ENCODE results near the gene CCM2. TPM values are rescaled to one million over a fixed set of nuclear protein-coding genes. Genes with fewer than 3 reads are reported as not detected.

The CCM2 gene
- total RNA-seq, 1 donor from 2014 or later, result 62.0 TPM

DNA sequence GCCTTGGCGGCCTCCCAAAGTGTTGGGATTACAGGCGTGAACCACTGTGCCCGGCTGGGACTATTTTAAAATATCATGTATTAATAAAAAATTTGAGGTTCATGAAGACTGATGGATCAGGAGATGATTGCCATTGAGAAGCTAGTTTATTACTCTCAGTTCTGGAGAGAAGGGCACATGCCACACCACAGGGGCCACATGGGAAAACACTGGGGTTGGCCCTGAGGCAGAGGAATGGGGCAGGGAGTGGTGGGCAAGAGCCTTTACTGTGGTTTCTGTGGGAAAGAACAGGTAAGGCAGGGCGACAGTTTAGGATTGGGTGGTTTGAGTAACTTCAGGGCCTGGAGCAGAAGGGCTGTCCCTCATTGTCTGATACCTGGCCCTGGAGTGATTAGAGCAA lies 118.3 kb downstream of the CCM2 start:
- Histone ChIP-seq H3K4me3 (ENCODE audit: insufficient read depth, low read depth, low read length) (no peak overlapping the region), H3K36me3 (ENCODE audit: insufficient read depth, low read length) (no peaks in the 10 kb centered on the region), H3K9me3 (ENCODE audit: insufficient read depth, low read depth, low read length) (no peaks in the 10 kb centered on the region), H3K9ac (ENCODE audit: low read length) (no peak overlapping the region), H2AFZ (ENCODE audit: low read depth, low read length) (no peak overlapping the region), H3K27ac (ENCODE audit: low read depth, low read length) (no peak overlapping the region), H3K4me2 (ENCODE audit: low read length) (no peak overlapping the region), H4K20me1 (ENCODE audit: insufficient read depth, low read length) (no peaks in the 10 kb centered on the region), H3K4me1 (ENCODE audit: insufficient read depth, low read length) (no peaks in the 10 kb centered on the region), H3K27me3 (ENCODE audit: insufficient read depth, low read length) (peaks cover 14% of the 10 kb centered on the region), H3K79me2 (ENCODE audit: insufficient read depth, low read length) (no peaks in the 10 kb centered on the region)
- H3K4me1 Mint-ChIP-seq (ENCODE audit: low read depth, unreplicated experiment), result no peaks in the 10 kb centered on the region
- DNase-seq (ENCODE audit: low read depth) (no peak), FAIRE-seq (no peak)
- H3K27me3 Mint-ChIP-seq (ENCODE audit: low read depth, unreplicated experiment), result peaks cover 44% of the 10 kb centered on the region
- no peak overlapping the region for H3K27ac Mint-ChIP-seq (ENCODE audit: unreplicated experiment)
- H3K9me3 Mint-ChIP-seq (ENCODE audit: unreplicated experiment), result no peaks in the 10 kb centered on the region
- TF ChIP-seq, protein P1, sequence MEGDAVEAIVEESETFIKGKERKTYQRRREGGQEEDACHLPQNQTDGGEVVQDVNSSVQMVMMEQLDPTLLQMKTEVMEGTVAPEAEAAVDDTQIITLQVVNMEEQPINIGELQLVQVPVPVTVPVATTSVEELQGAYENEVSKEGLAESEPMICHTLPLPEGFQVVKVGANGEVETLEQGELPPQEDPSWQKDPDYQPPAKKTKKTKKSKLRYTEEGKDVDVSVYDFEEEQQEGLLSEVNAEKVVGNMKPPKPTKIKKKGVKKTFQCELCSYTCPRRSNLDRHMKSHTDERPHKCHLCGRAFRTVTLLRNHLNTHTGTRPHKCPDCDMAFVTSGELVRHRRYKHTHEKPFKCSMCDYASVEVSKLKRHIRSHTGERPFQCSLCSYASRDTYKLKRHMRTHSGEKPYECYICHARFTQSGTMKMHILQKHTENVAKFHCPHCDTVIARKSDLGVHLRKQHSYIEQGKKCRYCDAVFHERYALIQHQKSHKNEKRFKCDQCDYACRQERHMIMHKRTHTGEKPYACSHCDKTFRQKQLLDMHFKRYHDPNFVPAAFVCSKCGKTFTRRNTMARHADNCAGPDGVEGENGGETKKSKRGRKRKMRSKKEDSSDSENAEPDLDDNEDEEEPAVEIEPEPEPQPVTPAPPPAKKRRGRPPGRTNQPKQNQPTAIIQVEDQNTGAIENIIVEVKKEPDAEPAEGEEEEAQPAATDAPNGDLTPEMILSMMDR (IDR thresholded peaks at IDR 0.05; ENCODE audit: insufficient read depth, low read depth, low read length), result no peak
- TF ChIP-seq EZH2 (IDR thresholded peaks at IDR 0.05; ENCODE audit: insufficient read depth, low read length), result no peak
- no peaks in the 10 kb centered on the region for H3K36me3 Mint-ChIP-seq (ENCODE audit: low read depth, unreplicated experiment)
- H3K4me3 Mint-ChIP-seq (ENCODE audit: unreplicated experiment), result no peak overlapping the region

DNA sequence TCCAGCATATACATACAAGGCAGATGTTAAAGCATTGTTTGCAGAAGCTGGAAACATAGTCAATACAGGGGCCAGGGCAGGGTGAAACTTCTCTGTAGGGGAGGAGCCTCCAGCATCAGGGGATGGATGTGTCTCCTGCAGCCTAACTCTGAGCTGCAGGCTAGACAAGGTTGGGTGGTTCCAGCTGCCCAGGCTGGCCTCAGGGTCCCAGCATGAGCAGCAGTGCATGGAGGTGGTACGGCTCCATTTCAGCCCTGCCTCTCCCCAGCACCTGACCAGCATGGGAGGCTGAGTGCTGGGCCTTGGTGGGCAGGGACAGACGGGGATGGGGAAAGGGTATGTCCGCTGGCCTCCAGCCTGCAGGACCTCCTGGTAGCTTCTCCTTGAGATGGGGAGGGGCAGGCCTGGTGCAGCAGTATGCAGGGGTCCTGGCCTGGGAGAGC lies 118.9 kb downstream of the CCM2 start:
- Mint-ChIP-seq H3K27me3 (ENCODE audit: low read depth, unreplicated experiment) (peaks cover 44% of the 10 kb centered on the region), H3K9me3 (ENCODE audit: unreplicated experiment) (no peaks in the 10 kb centered on the region), H3K4me3 (ENCODE audit: unreplicated experiment) (no peak overlapping the region), H3K36me3 (ENCODE audit: low read depth, unreplicated experiment) (no peaks in the 10 kb centered on the region), H3K27ac (ENCODE audit: unreplicated experiment) (no peak overlapping the region), H3K4me1 (ENCODE audit: low read depth, unreplicated experiment) (no peaks in the 10 kb centered on the region)
- H3K9me3 ChIP-seq (ENCODE audit: insufficient read depth, low read depth, low read length), result no peaks in the 10 kb centered on the region
- FAIRE-seq (no peak), DNase-seq (ENCODE audit: low read depth) (no peak)
- H3K36me3 ChIP-seq (ENCODE audit: insufficient read depth, low read length), result no peaks in the 10 kb centered on the region
- no peak overlapping the region for H3K9ac ChIP-seq (ENCODE audit: low read length)
- H3K27ac ChIP-seq (ENCODE audit: low read depth, low read length), result no peak overlapping the region
- H3K4me2 ChIP-seq (ENCODE audit: low read length), result no peak overlapping the region
- no peaks in the 10 kb centered on the region for H3K79me2 ChIP-seq (ENCODE audit: insufficient read depth, low read length)
- peaks cover 12% of the 10 kb centered on the region for H3K27me3 ChIP-seq (ENCODE audit: insufficient read depth, low read length)
- H3K4me3 ChIP-seq (ENCODE audit: insufficient read depth, low read depth, low read length), result no peak overlapping the region
- TF ChIP-seq, protein P1 (IDR thresholded peaks at IDR 0.05; ENCODE audit: insufficient read depth, low read depth, low read length), result no peak
- no peak for TF ChIP-seq EZH2 (IDR thresholded peaks at IDR 0.05; ENCODE audit: insufficient read depth, low read length)
- H3K4me1 ChIP-seq (ENCODE audit: insufficient read depth, low read length), result no peaks in the 10 kb centered on the region
- no peak overlapping the region for H2AFZ ChIP-seq (ENCODE audit: low read depth, low read length)
- H4K20me1 ChIP-seq (ENCODE audit: insufficient read depth, low read length), result no peaks in the 10 kb centered on the region

- H3K27ac Mint-ChIP-seq (ENCODE audit: unreplicated experiment), result no peak overlapping the region
- DNase-seq (ENCODE audit: low read depth) (no peak), FAIRE-seq (no peak)
- Histone ChIP-seq H3K4me1 (ENCODE audit: insufficient read depth, low read length) (no peaks in the 10 kb centered on the region), H3K9me3 (ENCODE audit: insufficient read depth, low read depth, low read length) (no peaks in the 10 kb centered on the region), H4K20me1 (ENCODE audit: insufficient read depth, low read length) (no peaks in the 10 kb centered on the region), H3K9ac (ENCODE audit: low read length) (no peak overlapping the region), H3K79me2 (ENCODE audit: insufficient read depth, low read length) (no peaks in the 10 kb centered on the region), H3K36me3 (ENCODE audit: insufficient read depth, low read length) (no peaks in the 10 kb centered on the region), H3K4me2 (ENCODE audit: low read length) (no peak overlapping the region), H2AFZ (ENCODE audit: low read depth, low read length) (no peak overlapping the region), H3K27ac (ENCODE audit: low read depth, low read length) (no peak overlapping the region), H3K4me3 (ENCODE audit: insufficient read depth, low read depth, low read length) (no peak overlapping the region), H3K27me3 (ENCODE audit: insufficient read depth, low read length) (peaks cover 12% of the 10 kb centered on the region)
- no peaks in the 10 kb centered on the region for H3K36me3 Mint-ChIP-seq (ENCODE audit: low read depth, unreplicated experiment)
- TF ChIP-seq, protein P1 (IDR thresholded peaks at IDR 0.05; ENCODE audit: insufficient read depth, low read depth, low read length), result no peak
- TF ChIP-seq EZH2 (IDR thresholded peaks at IDR 0.05; ENCODE audit: insufficient read depth, low read length), result no peak
- no peaks in the 10 kb centered on the region for H3K9me3 Mint-ChIP-seq (ENCODE audit: unreplicated experiment)
- no peak overlapping the region for H3K4me3 Mint-ChIP-seq (ENCODE audit: unreplicated experiment)
- peaks cover 38% of the 10 kb centered on the region for H3K27me3 Mint-ChIP-seq (ENCODE audit: low read depth, unreplicated experiment)
- no peaks in the 10 kb centered on the region for H3K4me1 Mint-ChIP-seq (ENCODE audit: low read depth, unreplicated experiment)
Observed at GRCh38 chr7:45119550-45119949, 119.5 kb downstream of the CCM2 start.

Data from astrocyte (in vitro differentiated cells and primary cell).